C4-2B (cell line): ENCODE measurements around the gene PLEKHA4.

Source experiments
- CTCF ChIP-seq: fragments of 450-650 bp; conservative IDR thresholded peaks from 2 replicates; pipeline ENCODE4 v1.5.1; 2017; ENCODE audit warnings: mild to moderate bottlenecking
- ZFX ChIP-seq: fragments of 450-650 bp; IDR thresholded peaks from 2 replicates; pipeline ENCODE4 v1.6.1; 2017

DNA sequence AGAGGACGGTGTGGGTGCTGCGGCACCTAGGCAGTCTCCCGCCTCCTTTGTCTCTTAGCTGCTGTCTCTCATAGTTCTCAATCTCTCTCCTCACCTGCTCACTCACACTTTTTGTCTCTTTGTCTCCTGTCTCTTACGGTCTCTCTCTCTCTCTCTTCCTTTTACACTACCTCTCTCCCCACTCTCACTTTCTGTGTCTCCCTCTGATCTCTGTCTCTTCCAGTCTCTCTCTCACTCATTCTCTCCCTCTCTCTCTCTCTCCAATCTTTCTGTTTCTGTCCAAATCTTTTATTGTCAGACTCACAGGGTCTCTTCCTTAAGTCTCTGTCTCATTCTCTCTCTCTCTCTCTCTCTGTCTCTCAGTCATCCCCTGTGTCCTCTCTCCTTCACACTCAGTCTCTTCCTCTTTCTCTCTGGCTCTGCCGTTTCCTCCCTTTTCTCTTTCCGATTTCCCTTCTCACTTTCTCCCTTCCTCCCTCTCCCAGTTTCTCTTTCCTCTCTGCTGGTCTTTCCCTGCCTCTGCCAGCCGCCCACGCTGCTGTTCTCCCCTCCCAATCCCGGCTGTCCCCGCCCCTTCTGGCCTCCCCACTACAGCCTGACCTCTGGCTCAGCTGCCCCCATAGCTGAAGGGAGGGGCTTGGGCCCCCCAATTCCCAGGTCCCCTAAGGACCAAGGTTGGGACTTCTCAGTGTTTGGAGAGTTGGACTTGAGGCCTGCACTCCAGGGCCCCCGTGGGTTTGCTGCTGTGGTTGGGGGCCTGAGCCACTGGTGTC, at the start of gene PLEKHA4:
- TF ChIP-seq CTCF (no peak), ZFX (no peak)
